Measurements from ENCODE around the gene HMOX1.

Gene HMOX1

DNA sequence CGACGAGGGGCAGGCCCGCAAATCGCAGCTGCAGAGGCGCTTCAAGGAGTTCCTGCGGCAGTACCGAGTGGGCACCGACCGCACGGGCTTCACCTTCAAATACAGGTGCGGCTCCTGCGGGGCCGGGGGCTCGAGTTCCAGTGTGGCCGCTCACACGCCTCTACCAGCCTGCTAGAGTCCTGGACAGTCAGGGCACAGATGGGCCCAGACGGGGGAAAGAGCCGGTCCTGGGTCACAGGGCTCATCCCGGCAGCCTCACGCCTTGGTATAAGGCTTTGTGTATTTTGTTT lies 19.6 kb downstream of the HMOX1 start:
- in situ Hi-C loops (cut with HindIII; ENCODE audit: low sequenced_read_pairs) = loop anchor here (10.0 kb wide), 1 partner anchor 164 kb away; no protein-coding TSS in a partner anchor

DNA sequence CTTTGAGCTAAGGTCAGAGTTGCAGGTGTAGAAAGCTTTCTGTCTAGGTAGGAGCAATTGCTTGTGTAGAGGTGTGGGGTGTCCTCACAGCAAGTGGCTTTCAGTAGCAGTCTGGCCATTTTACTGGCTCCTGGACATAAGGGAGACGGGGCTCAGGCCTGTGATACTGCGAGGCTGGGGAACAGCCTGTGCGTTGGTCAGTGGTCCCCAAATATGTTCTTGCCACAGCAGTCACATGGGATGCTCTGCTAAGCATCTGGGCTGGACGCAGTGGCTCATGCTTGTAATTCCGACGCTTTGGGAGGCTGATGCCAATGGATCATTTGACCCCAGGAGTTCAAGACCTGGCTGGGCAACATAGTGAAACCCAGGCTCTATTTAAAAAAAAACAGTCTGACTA lies 21.0 kb downstream of the HMOX1 start:
- in situ Hi-C loops (cut with HindIII; ENCODE audit: low sequenced_read_pairs) = loop anchor here (10.0 kb wide), 1 partner anchor 163 kb away; no protein-coding TSS in a partner anchor

DNA sequence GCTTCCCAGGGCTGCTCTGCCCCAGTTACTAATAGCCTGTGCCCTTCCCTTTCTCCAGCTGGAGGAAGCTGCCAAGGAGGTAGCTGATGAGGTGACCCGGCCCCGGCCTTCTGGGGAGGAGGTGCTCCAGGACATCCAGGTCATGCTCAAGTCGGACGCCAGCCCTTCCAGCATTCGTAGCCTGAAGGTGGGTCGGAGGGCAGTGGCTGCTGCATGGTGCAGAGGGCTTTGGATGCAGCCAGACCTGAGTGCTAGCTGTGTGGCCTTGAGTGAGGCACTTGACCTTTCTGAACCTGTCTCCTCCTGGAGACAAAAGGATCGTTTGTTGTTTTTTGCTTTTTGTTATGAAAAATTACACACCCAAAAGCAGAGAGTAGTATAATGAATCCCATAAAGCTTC lies 22.5 kb downstream of the HMOX1 start:
- in situ Hi-C loops (cut with HindIII; ENCODE audit: low sequenced_read_pairs) = loop anchor here (10.0 kb wide), 1 partner anchor 161 kb away; no protein-coding TSS in a partner anchor

DNA sequence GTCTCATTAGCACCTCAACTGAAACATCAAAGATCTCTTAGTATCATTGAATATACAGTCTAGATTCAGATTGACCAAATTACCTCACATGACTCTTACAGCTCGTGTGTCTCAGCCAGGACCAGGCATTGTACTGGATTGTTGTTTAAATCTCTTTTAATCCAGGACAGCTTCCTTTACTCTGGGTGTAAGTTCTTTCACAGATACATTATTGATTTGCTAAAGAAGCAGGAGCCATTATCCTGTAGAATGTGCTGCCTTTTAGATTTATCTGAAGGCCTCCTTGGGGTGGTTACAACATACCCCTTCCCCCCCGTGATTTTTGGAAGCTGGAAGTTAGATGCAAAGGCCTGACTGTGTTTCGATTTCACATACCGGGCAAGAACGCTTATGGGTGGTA lies 23.3 kb downstream of the HMOX1 start:
- in situ Hi-C loops (cut with HindIII; ENCODE audit: low sequenced_read_pairs) = loop anchor here (10.0 kb wide), 1 partner anchor 161 kb away; no protein-coding TSS in a partner anchor

DNA sequence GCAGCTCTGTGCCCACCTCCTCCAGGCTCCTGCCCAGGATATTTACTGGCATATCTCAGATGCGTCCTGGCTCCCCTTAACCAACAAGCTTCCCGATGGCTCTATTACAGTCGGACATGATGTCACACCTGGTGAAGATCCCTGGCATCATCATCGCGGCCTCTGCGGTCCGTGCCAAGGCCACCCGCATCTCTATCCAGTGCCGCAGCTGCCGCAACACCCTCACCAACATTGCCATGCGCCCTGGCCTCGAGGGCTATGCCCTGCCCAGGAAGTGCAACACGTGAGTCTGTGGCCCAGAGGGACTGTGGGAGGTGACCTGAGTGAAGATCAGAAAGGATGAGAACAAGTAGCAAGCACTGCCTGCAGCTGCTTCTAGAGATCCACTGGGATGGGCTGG lies 25.5 kb downstream of the HMOX1 start:
- in situ Hi-C loops (cut with HindIII; ENCODE audit: low sequenced_read_pairs) = loop anchor here (10.0 kb wide), 1 partner anchor 158 kb away; no protein-coding TSS in a partner anchor

DNA sequence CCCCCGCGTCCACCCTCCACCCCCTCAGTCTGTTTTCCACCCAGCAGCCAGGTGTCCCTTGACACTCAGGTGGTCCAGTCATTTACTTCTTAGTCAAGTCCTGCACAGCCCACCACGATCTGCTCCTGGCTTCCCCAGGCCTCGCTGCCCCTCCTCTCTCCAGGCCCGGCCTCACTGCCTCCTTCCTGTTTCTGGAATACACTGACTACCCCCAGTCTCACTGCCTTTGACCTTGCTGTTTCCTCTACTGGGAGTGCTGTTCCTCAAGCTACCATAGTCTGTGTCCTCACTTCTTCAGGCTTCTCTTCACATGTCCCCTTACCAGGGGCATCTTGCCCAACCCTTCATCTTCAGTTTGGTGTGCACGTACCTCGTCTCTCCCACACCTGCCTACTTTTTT lies 26.5 kb downstream of the HMOX1 start:
- in situ Hi-C loops (cut with HindIII; ENCODE audit: low sequenced_read_pairs) = loop anchor here (10.0 kb wide), 1 partner anchor 157 kb away; no protein-coding TSS in a partner anchor

DNA sequence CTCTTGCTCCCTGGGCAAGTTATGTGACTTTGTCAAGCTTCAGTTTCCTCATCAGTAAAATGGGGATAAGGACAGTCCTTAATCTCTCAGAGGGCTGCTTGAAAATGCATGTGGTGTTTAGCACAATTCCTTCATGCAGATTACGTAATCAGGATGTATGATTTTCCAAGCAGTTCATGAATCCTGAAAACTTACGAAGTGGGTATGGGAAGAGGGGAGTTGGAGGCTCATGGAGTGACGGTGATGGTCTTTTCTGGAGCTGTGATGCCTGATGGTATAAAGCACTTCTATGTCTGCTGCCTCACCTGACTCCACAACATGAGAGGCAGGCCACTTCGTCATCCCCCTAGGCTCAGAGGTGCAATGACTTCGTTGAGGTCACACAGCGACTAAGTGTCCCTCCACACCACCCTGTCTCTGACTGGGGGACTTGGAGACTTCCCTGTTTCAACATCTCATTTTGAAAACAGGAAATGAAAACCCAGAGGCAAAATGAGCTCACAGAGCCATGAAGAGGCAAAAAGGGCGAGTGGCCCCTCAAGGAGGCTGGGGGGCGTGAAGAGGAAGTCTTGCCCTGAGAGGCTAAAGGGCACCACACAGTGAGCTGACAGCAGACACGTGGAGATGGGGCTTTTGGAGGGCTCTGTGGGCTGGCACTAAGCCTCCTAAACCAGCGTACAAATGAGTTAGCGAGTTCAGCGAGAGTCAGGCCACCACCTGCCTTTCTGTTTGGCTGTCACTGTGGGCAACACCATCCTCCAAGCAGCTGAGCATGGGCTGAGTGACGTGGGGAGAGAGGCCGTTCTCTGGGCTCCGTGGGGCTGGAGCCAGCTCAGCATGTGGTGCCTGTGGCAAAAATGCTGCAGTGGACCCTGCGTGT lies 29.1 kb downstream of the HMOX1 start:
- in situ Hi-C loops (cut with HindIII; ENCODE audit: low sequenced_read_pairs) = loop anchor here (10.0 kb wide), 1 partner anchor 155 kb away; no protein-coding TSS in a partner anchor

DNA sequence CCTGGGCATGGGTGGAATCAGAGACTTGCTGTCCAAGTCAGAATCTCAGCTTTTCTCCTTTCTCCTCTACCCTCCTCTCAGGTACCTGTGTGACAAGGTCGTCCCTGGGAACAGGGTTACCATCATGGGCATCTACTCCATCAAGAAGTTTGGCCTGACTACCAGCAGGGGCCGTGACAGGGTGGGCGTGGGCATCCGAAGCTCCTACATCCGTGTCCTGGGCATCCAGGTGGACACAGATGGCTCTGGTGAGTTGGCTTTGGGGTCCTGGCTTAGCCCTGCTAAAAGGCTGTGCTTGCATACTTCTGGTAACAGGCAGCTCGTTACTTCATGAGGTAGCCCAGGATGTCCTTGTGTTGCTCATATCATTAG lies 29.8 kb downstream of the HMOX1 start:
- in situ Hi-C loops (cut with HindIII; ENCODE audit: low sequenced_read_pairs) = no loop called here

DNA sequence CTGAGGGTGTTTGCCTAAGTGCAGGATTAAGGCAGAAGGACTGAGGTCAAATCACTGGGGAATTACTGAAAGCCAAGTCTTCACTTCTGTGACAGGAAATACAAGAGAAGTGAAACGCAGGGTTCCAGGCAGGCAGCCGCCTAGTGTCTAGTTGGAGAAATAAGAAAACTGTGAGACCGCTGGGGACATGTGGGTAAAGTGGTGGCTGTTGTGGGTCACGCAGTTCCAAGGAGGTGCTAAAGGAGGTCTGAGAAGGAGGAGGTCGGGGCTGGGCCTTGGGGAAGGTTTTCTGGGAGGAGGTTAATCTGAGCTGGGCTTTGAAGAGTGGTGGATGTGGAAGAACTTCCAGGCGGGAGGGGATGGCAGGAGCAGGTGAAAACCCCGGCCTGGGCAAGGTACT lies 30.2 kb downstream of the HMOX1 start:
- in situ Hi-C loops (cut with HindIII; ENCODE audit: low sequenced_read_pairs) = no loop called here

DNA sequence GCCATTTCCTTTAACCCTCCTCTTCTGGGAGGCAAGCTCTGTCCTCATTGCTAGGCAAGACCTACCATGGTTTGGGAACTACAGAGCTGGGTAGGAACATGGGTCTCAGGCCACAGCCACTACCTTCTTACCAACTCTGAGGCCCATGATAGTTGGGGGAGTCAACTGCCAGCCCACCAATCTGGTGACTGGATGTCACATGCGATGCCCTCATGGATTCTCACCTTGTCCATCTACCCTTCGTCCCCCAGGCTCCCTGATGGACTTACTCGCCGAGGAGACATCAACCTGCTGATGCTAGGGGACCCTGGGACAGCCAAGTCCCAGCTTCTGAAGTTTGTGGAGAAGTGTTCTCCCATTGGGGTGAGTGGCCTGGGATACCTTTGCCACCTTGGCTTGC lies 32.7 kb downstream of the HMOX1 start:
- in situ Hi-C loops (cut with HindIII; ENCODE audit: low sequenced_read_pairs) = no loop called here

DNA sequence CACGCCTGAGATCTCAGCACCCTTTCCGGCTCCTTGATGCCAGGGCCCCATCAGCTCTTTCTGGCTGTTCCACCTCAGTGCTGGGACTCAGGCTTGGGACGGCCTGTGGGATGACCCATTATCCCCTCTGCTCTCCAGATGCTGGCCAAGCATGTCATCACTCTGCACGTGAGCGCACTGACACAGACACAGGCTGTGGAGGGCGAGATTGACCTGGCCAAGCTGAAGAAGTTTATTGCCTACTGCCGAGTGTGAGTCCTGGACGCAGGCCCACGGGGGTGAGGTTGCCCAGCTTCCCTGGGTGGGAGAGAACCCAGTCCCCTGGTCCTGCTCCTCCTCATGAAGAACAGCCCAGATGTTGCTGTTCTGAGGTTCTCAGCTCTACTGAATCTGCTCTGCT lies 36.7 kb downstream of the HMOX1 start:
- in situ Hi-C loops (cut with HindIII; ENCODE audit: low sequenced_read_pairs) = no loop called here

DNA sequence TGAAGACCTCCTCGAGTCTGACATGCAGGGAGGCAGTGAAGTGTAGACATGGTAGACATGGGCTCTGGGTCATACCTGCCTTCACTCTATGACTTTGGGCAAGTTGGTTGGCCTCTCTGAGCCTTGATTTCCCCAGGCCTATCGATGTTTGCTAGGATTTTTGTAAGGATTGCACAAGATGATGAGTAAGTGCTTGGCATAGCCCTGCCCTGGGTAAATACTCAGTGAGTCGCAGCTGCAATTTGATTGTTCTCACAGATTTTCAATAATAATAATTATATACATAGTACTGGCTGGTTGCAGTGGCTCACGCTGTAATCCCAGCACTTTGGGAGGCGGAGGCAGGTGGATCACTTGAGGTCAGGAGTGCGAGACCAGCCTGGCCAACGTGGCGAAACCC lies 37.2 kb downstream of the HMOX1 start:
- in situ Hi-C loops (cut with HindIII; ENCODE audit: low sequenced_read_pairs) = no loop called here

DNA sequence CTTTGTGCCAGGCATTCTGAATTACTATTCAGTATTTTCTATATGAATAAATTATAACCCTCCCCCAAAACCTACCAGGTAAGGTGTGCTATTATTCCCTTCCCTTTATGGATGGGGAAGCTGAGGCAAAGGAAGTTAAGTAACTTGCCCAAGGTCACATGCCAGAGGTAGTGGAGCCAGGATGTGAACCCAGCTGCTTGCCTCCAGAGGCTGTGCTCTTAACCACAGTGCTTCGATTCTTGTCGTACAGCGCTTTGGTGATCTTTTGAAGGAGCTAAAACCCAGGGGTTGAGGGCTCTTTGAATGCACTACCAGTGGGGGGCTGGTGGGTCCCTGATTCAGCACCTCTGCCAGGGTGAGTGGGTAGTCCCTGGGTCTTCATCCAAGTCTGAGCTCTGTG lies 37.8 kb downstream of the HMOX1 start:
- in situ Hi-C loops (cut with HindIII; ENCODE audit: low sequenced_read_pairs) = no loop called here

DNA sequence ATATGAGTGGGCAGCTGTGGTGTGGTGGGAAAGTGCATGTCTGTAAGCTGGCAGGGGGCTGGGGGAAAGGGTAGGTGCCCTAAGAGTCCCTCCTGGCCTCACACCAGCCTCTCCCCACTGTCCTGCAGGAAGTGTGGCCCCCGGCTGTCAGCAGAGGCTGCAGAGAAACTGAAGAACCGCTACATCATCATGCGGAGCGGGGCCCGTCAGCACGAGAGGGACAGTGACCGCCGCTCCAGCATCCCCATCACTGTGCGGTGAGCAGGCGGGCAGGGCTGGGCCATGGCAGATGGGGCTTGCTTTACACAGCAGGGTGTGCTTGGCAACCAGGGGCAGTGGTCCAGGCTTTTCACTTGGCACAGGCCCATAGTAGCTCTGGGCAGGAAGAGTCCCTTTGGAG lies 38.9 kb downstream of the HMOX1 start:
- in situ Hi-C loops (cut with HindIII; ENCODE audit: low sequenced_read_pairs) = no loop called here

DNA sequence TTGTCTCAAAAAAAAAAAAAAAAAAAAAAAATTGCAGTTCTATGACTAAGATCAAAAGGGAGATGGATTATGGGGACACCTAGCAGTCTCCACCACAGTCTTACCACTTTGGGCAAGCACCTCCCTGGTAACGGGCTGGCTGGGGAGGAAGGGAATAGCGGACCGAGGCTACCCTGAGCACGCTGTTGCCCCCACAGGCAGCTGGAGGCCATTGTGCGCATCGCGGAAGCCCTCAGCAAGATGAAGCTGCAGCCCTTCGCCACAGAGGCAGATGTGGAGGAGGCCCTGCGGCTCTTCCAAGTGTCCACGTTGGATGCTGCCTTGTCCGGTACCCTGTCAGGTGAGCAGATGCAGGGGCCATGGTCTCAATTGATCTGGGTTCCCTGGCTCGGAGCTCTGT lies 40.2 kb downstream of the HMOX1 start:
- in situ Hi-C loops (cut with HindIII; ENCODE audit: low sequenced_read_pairs) = no loop called here

DNA sequence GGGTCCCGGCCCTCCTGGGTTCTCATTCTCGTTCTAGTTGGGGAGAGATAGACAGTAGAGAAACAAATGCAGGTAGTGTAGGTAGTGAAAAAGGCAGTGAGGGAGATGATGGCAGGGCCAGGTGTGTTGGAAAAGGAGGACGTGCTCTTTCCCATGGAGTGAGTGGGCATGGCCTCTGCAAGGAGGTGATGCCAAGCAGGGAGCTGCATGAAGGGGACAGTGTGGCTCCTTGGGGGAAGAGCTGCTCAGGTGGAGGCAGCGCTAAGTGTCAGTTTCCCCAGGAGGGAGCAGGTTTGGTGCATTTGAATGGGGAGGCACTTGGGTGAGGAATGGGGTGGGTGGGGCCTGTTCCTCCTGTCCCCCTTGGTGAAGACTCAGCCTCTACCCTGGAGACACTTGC lies 41.2 kb downstream of the HMOX1 start:
- in situ Hi-C loops (cut with HindIII; ENCODE audit: low sequenced_read_pairs) = no loop called here

DNA sequence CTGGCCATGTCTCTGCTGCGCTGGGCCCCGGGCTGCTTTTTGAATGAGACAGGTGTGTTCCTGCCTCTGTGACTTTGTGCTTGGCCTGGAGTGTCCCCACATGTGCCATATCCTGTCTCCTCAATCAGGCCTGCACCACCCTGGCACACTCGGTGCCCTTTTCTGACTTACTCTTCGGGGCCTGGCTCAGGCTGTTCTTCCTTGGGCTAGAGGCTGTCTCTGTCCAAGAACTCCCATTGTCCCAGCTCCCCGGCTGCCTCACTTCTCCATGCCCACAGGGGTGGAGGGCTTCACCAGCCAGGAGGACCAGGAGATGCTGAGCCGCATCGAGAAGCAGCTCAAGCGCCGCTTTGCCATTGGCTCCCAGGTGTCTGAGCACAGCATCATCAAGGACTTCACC lies 42.0 kb downstream of the HMOX1 start:
- in situ Hi-C loops (cut with HindIII; ENCODE audit: low sequenced_read_pairs) = no loop called here

DNA sequence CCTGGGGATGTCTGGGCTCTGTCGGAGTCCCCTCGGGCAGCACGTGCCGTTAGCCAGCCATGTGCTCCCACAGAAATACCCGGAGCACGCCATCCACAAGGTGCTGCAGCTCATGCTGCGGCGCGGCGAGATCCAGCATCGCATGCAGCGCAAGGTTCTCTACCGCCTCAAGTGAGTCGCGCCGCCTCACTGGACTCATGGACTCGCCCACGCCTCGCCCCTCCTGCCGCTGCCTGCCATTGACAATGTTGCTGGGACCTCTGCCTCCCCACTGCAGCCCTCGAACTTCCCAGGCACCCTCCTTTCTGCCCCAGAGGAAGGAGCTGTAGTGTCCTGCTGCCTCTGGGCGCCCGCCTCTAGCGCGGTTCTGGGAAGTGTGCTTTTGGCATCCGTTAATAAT lies 43.2 kb downstream of the HMOX1 start:
- in situ Hi-C loops (cut with HindIII; ENCODE audit: low sequenced_read_pairs) = no loop called here

DNA sequence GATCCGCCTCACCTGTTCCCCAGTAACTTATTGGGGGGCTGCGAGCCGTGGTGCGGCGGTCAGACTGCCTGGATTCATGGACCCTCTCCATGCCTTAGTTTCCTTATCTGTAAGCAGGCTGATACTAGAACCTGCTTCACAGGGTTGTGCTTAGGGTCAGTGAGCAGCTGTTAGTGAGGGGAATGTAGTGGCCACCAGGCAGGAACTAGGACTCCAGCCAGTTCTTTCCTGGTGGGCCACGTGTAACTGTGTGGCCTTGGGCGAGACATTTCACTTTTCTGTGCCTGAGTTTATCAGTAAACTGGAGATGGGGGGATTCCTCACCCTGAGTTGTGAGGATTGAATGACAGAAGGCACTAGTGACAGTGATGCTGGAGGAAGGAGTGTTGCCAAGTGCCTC lies 43.9 kb downstream of the HMOX1 start:
- in situ Hi-C loops (cut with HindIII; ENCODE audit: low sequenced_read_pairs) = loop anchor here (5.0 kb wide), 2 partner anchors 48 to 82 kb away; no protein-coding TSS in a partner anchor

DNA sequence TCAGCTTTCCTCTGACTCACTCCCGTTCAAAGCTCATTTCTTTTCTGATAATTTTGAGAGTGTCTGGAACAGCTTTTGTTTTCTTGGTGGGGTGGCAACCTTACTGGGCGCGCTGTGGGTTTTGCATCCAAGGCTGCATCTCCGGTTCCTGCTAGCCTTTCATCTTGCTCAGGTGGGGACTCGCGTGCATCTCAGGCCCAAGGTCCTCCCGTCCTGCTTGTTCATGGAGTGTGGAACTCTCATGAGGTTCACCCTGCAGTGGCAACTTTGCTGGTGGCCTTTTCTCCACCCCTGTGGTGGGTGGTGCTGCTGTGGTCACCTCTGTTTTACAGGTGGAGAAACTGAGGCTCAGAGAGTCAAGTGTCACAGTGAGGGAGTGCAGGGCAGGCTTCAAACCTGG lies 44.6 kb downstream of the HMOX1 start:
- in situ Hi-C loops (cut with HindIII; ENCODE audit: low sequenced_read_pairs) = loop anchor here (5.0 kb wide), 2 partner anchors 47 to 83 kb away; no protein-coding TSS in a partner anchor

DNA sequence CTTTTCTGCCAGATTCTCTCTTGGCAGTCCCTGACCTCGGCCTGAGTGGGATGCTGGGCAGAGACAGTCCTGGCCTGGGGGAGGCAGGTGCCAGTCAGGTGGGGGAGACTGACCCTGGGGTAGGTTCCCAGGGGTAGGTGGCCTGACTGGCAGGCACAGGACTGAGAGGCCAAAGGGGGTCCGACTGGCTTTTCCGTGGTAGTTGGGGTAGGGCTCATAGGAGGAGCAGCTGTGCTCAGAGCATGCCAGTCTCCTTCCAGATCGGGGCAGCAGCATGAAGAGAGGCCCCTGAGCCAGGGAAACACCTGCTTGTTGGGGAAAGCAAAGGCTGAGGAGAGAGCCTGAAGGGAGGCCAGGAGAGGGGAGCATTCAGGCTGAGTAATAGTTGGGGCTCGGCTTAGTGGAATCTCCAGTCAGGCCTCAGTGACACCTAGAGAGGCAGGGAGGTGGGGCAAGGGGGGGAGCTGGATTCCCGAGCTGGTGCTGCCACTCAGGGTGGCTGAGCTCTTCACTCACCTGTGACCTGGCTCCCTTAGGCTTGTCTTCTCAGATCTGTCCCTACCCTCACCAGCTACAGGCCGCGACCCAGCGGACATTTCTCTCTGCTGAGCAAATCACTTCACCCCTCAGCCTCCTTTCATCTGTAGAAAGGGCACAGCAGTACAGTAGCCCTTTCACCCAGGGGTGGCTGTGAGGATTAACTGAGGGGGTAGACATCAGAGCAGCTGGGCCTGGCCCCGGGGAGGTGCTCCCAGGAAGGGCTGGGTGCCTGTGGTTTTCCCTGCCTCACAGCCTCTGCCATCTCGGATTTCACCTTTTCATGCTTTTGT lies 45.3 kb downstream of the HMOX1 start:
- in situ Hi-C loops (cut with HindIII; ENCODE audit: low sequenced_read_pairs) = loop anchor here (5.0 kb wide), 2 partner anchors 46 to 84 kb away; no protein-coding TSS in a partner anchor

DNA sequence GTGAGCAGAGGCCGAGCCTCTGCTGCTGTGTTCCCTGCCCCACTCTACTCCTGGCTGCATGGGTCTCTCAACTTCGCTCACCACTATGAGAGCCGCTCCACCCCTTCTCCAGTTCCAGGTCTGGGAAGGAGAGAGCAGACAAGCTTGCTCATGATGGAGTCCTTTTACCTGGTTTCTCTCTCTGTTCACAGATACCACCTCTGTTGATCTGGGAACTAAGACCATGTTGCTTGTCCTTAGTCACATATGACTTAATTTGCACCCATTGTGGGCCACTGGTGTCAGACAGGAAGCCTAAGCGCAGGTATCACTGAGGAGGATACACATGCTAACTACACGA lies 45.9 kb downstream of the HMOX1 start:
- in situ Hi-C loops (cut with HindIII; ENCODE audit: low sequenced_read_pairs) = loop anchor here (5.0 kb wide), 2 partner anchors 46 to 84 kb away; no protein-coding TSS in a partner anchor
